GM19468 (cell line): ENCODE measurements around the gene USP36.

Experiments
- ATAC-seq: cut with Tn5 transposase; IDR thresholded peaks from one replicate; pipeline ENCODE4 v1.9.1; 2021; ENCODE audit warnings: mild to moderate bottlenecking, moderate library complexity, moderate number of reproducible peaks; ENCODE audit not compliant: unreplicated experiment; ENCODE audit errors: extremely low read depth

The USP36 gene

GRCh38 chr17:78840530-78840779 is 159 bp downstream of the USP36 start:
- ATAC-seq, result no peak

- no peak for ATAC-seq
These were observed 668 bp downstream of the USP36 start for GRCh38 chr17:78839762-78840529.

GRCh38 chr17:78839235-78839761 is 1.3 kb downstream of the USP36 start:
- no peak for ATAC-seq

- ATAC-seq, result no peak
These were observed 2.0 kb downstream of the USP36 start for GRCh38 chr17:78838574-78839005.

- ATAC-seq, result no peak
These were observed 4.1 kb downstream of the USP36 start for GRCh38 chr17:78836420-78837021.

GRCh38 chr17:78834571-78834970 is 6.0 kb downstream of the USP36 start:
- ATAC-seq, result no peak

GRCh38 chr17:78832541-78832810 is 8.1 kb downstream of the USP36 start:
- ATAC-seq, result no peak

- ATAC-seq, result no peak
These were observed 8.7 kb downstream of the USP36 start for GRCh38 chr17:78831688-78832540.

GRCh38 chr17:78829477-78829876 is 11.1 kb downstream of the USP36 start:
- no peak for ATAC-seq

GRCh38 chr17:78828470-78829185 is 12.0 kb downstream of the USP36 start:
- no peak for ATAC-seq

- no peak for ATAC-seq
These were observed 13.6 kb downstream of the USP36 start for GRCh38 chr17:78826836-78827509.

GRCh38 chr17:78826421-78826820 is 14.2 kb downstream of the USP36 start:
- no peak for ATAC-seq

GRCh38 chr17:78825696-78826095 is 14.9 kb downstream of the USP36 start:
- ATAC-seq, result no peak

GRCh38 chr17:78824240-78824639 is 16.4 kb downstream of the USP36 start:
- ATAC-seq, result no peak

GRCh38 chr17:78823282-78824046 is 17.1 kb downstream of the USP36 start:
- ATAC-seq, result no peak

- no peak for ATAC-seq
These were observed 18.1 kb downstream of the USP36 start for GRCh38 chr17:78822552-78822951.

- no peak for ATAC-seq
These were observed 18.7 kb downstream of the USP36 start for GRCh38 chr17:78821961-78822360.

- ATAC-seq, result no peak
These were observed 19.8 kb downstream of the USP36 start for GRCh38 chr17:78820841-78821240.
